ENCODE results near the gene CLEC10A.
"Not testable (repeated sequence)": the region's sequence is repeated elsewhere in the genome, so short reads cannot be mapped to it uniquely, and the experiment has no call there.

Gene CLEC10A

DNA sequence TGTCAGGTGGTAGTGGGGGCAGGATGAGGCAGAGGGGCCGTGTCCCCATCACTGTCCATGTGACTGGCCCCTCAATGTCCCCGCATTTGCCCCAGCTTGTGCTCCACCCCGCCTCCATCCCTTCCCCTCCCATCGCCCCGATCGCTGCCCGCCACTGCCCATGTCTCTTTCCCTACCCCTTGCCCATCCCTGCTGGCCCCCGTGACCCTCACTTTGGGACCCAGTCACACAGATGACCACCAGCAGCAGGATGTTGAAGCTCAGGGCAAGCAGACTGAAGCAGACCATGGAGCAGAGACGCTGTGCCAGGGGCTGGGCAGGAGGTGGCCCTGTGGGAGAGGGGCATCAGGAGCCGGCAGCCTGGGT, 28.5 kb upstream of the CLEC10A start:
- DNase-seq (ENCODE audit: low spot score), result no peak

GRCh38 chr17:7107795-7108559, 27.9 kb upstream of the CLEC10A start:
- DNase-seq (ENCODE audit: low spot score), result no peak

- DNase-seq (ENCODE audit: low spot score), result no peak
Observed at GRCh38 chr17:7107012-7107754, 27.1 kb upstream of the CLEC10A start.

GRCh38 chr17:7102421-7102820, 22.4 kb upstream of the CLEC10A start:
- no peak for DNase-seq (ENCODE audit: low spot score)

DNA sequence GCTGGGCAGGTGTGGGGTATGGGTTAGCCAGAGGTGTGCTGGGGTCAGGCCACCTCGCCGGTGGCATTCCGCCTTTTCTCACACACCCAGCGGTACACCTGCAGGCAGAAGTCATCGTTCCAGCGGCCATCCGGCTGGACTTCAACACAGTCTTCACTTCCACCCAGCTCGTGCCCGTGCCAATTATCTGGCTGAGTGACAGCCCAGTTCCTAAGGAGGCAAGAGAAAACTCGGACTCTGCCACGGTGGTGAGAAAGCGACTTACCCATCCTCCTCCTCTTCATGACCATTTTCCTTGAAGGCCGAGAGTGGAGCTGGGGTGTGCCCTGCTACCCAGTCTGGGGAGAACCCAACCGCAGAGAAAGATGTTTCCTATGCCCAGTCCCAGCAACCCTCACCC, 21.5 kb upstream of the CLEC10A start:
- no peak for DNase-seq (ENCODE audit: low spot score)

DNA sequence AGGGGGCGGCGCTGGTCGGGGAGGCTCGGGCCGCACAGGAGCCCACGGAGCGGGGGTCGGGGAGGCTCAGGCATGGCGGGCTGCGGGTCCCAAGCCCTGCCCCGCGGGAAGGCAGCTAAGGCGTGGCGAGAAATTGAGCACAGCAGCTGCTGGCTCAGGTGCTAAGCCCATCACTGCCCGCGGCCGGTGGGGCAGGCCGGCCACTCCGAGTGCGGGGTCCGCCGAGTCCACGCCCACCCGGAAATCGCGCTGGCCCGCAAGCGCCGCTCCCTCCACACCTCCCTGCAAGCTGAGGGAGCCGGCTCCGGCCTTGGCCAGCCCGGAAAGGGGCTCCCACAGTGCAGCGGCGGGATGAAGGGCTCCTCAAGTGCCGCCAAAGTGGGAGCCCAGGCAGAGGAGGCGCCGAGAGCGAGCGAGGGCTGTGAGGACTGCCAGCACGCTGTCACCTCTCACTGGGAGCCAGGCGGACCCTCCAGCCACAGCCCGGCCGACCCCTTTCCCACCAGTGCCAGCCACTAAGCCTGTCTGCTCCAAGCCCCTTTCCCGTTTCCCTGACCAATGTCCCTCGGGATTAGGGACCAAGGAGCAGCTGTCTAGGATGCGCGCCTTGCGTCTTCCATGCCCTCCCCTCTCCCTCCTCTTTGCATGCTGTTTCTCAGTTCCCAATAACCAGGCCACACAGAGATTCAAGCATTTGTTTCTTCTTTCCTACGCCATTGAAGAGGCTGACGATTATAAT, 20.8 kb upstream of the CLEC10A start:
- DNase-seq (ENCODE audit: low spot score), result not testable (repeated sequence)

DNA sequence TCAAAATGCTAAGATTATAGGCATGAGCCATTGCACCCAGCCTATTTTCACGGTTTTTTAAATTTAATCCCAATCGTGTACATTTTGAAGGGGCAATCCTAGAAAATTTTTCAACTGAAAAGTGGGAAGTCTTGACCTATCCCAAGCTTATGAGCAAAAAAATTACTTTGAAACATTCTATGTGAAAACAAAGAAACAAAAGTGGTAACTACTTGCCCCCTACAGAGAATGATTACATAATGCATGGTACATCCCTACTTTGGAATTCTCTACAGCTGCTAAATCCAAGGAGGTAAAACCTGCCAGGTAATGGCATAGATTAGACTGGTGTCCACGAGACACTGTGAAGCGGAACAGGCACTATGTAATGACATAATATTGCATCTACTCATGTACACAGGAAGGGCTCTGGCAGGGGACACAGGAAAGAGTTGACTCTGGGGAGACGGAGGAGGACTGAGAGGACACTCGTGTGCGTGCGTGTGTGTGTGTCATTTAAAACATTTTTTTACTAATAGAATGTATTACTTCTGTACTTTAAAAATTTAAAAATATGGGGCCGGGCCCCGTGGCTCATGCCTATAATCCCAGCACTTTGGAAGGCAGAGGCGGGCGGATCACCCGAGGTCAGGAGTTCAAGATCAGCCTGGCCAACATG, 18.9 kb upstream of the CLEC10A start:
- no peak for DNase-seq (ENCODE audit: low spot score)

DNA sequence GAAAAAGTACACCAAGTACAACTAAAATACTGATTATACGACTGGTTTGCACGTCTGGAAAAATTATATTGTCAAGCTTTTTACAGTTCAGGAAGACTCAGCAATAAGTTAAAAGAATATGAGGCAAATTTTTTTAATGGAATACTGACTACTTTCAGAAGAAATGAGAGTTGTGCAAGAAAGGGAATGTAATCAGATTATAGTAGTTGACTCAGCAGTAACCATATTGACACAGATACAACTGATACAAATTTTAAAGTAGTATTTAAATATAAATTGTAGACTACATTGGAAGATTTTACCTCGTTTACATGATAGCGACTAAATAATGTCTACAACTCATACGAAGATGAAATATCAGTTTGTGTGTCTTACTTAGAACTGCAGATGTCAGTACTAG, 17.9 kb upstream of the CLEC10A start:
- no peak for DNase-seq (ENCODE audit: low spot score)

GRCh38 chr17:7095625-7096024, 15.6 kb upstream of the CLEC10A start:
- no peak for DNase-seq (ENCODE audit: low spot score)

GRCh38 chr17:7094652-7095019, 14.6 kb upstream of the CLEC10A start:
- no peak for DNase-seq (ENCODE audit: low spot score)

- DNase-seq (ENCODE audit: low spot score), result not testable (repeated sequence)
Observed at GRCh38 chr17:7091311-7092005, 11.4 kb upstream of the CLEC10A start.

GRCh38 chr17:7089570-7089969, 9.5 kb upstream of the CLEC10A start:
- DNase-seq (ENCODE audit: low spot score), result not testable (repeated sequence)

- not testable (repeated sequence) for DNase-seq (ENCODE audit: low spot score)
Observed at GRCh38 chr17:7088442-7088841, 8.4 kb upstream of the CLEC10A start.

DNA sequence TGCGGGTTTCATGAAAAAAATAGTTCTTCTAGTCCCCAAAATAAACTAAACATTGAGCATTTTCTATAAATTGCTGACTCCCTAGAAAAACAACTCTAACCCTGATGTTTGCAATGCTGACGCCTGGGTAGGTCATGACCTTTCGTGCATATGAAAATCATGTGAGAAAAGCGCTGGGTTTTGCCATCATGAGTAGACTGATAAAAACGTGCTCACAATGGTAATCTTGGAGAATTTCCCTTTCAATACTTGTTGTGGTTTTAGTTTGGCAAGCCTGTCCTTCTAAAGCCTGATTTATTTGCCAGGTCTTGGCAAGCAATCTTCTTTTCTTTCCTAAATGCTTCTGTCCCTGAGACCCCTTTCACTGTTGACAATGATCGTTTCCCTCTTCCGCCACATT, 4.0 kb upstream of the CLEC10A start:
- no peak for DNase-seq (ENCODE audit: low spot score)

DNA sequence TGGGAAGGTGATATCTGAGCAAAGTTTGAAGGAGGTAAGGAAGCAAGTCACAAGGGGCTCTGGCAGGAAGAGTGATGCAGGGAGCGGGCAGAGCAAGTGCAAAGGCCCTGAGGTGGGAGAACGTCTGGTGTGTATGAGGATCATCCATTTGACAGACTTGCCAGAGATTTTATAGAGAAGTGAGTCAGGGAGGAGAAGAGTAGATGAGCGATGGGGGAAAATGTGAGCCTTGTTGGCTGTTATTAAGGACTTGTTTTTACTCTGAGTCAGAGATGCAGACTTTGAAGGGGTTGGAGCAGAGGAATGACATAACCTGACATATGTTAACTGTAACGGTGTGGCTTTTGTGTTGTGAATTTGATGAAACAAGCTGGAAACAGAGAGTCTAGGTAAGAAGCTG, 3.5 kb upstream of the CLEC10A start:
- DNase-seq (ENCODE audit: low spot score), result no peak

- DNase-seq (ENCODE audit: low spot score), result no peak
Observed at GRCh38 chr17:7081341-7082062, 1.5 kb upstream of the CLEC10A start.

DNA sequence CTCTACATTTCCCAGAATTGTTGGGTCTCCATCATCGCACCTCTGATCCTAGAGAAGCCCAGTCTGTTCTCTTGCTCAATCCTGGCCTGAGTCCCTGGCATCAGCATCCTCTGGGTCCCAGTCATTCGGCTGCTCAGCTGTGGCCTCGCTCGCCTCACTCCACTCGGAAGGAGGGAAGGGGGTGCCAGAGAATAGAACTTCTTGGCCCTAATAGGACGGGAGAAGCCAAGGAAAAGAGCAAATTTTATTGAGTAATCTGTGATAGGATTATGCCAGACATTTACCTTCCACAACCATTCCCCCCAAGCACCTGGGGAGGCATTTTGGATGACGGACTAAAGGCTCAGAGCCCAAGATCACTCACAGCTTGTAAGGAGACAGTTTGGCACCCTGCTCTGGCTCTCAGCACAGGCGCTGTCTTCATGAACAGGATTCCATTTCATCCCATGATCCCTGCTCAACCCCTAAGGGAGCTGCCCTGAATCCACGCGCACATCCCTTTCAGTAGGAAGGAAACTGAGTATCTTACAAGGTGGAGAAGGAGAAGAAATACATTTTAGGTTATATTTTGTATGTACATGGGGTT, 498 bp upstream of the CLEC10A start:
- no peak for DNase-seq (ENCODE audit: low spot score)

GRCh38 chr17:7078711-7079110, 1.3 kb downstream of the CLEC10A start:
- DNase-seq (ENCODE audit: low spot score), result no peak

DNA sequence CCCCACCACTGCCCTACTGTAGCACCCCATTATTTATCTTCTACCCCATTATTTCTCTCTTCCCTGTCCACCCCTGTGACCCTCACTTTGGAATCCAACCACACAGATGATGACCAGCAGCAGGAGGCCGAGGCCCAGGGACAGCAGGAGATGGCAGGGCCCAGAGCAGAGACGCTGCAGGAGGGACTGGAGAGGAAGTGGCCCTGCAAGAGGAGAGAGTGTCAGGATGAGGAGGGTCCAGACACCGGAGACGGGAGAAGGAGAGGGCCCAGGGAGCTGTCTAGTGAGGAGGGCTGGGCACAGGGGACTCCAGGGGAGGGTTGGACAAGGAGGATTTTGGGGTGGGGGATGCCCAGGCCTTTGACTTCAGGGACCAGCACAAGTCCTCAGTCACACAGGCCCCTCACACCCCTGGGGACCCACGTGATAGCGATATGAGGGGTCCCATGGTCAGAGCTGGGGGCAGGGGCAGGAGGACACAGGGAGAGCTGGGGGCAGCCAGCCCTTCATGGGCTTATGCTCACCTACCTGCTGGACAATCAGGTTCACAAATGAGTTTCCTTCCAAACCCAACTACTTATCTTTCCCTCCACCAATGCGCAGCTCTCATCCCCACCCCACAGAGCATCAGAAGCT, 2.0 kb downstream of the CLEC10A start:
- no peak for DNase-seq (ENCODE audit: low spot score)

DNA sequence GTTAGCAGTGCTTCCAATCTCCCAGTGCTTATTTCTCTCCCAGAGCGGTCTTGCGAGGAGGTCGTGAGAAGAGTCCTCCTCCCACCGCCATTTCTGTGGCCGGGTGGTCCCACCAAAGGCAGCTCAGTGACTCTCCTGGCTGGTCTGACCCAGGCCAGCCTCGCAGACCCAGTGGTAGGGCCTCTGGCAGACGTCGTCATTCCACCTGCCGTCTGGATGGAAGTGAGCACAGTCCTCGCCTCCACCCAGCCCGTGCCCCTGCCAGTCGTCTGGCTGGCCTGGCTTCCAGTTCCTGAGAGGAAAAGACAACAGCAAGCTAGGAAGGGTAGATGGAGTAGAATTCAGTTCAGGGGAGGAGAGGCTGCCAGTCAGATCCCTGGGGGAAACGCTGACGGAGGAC, 5.1 kb downstream of the CLEC10A start:
- DNase-seq (ENCODE audit: low spot score), result no peak

Data from HuH-7 (cell line).